Limb (tissue), 2 donors: ENCODE measurements around the gene WDPCP.
"Not testable (repeated sequence)": the region's sequence is repeated elsewhere in the genome, so short reads cannot be mapped to it uniquely, and the experiment has no call there.

Experiments used
- DNase-seq, 2 donors: peaks; one replicate each; pipeline ENCODE4 v3.0.0-alpha.2; 2016; ENCODE audit errors: extremely low spot score in 2 of 2

WDPCP gene

GRCh38 chr2:63465633-63466032, 122.6 kb downstream of the WDPCP start:
- DNase-seq: no peak

GRCh38 chr2:63463142-63463541, 125.1 kb downstream of the WDPCP start:
- no peak for DNase-seq

GRCh38 chr2:63446658-63447057, 141.6 kb downstream of the WDPCP start:
- no peak for DNase-seq

GRCh38 chr2:63444565-63445288, 143.6 kb downstream of the WDPCP start:
- DNase-seq: no peak

- DNase-seq: no peak
These were observed 147.7 kb downstream of the WDPCP start for GRCh38 chr2:63440612-63441011.

GRCh38 chr2:63438181-63438580, 150.1 kb downstream of the WDPCP start:
- DNase-seq: no peak

GRCh38 chr2:63436488-63436887, 151.8 kb downstream of the WDPCP start:
- DNase-seq: no peak

- DNase-seq: no peak
These were observed 153.2 kb downstream of the WDPCP start for GRCh38 chr2:63435070-63435469.

- DNase-seq: no peak
These were observed 154.0 kb downstream of the WDPCP start for GRCh38 chr2:63434024-63435001.

- DNase-seq: no peak
These were observed 155.9 kb downstream of the WDPCP start for GRCh38 chr2:63432373-63432772.

- no peak for DNase-seq
These were observed 162.7 kb downstream of the WDPCP start for GRCh38 chr2:63425606-63426005.

- no peak for DNase-seq
These were observed 163.2 kb downstream of the WDPCP start for GRCh38 chr2:63425079-63425416.

- no peak for DNase-seq
These were observed 163.8 kb downstream of the WDPCP start for GRCh38 chr2:63424329-63425078.

GRCh38 chr2:63422556-63422955, 165.7 kb downstream of the WDPCP start:
- no peak for DNase-seq

GRCh38 chr2:63408530-63408929, 179.7 kb downstream of the WDPCP start:
- no peak for DNase-seq

- DNase-seq: no peak
These were observed 181.6 kb downstream of the WDPCP start for GRCh38 chr2:63406641-63407040.

- DNase-seq: no peak
These were observed 184.5 kb downstream of the WDPCP start for GRCh38 chr2:63403820-63404219.

- not testable (repeated sequence) for DNase-seq
These were observed 185.4 kb downstream of the WDPCP start for GRCh38 chr2:63402889-63403288.

GRCh38 chr2:63399156-63399555, 189.1 kb downstream of the WDPCP start:
- DNase-seq: no peak

GRCh38 chr2:63379451-63379850, 208.8 kb downstream of the WDPCP start:
- DNase-seq: no peak

GRCh38 chr2:63378589-63378988, 209.7 kb downstream of the WDPCP start:
- no peak for DNase-seq

- no peak for DNase-seq
These were observed 213.9 kb downstream of the WDPCP start for GRCh38 chr2:63374341-63374740.
